DOHH2 (cell line): ENCODE results near the gene KIDINS220.

Experiments used
- CTCF ChIP-seq: fragments of 200-600 bp; sonication (generic); IDR thresholded peaks from one replicate; pipeline ENCODE4 v1.5.1; 2014; ENCODE audit warnings: antibody characterized with exemption, mild to moderate bottlenecking, low read depth, low read length; ENCODE audit not compliant: poor library complexity, severe bottlenecking
- EZH2phosphoT487 ChIP-seq: fragments of 200-600 bp; sonication (generic); IDR thresholded peaks from 2 replicates; pipeline ENCODE4 v1.6.1; 2017; ENCODE audit warnings: borderline replicate concordance, mild to moderate bottlenecking, antibody characterized with exemption, low read length, moderate library complexity, mixed read lengths

DNA sequence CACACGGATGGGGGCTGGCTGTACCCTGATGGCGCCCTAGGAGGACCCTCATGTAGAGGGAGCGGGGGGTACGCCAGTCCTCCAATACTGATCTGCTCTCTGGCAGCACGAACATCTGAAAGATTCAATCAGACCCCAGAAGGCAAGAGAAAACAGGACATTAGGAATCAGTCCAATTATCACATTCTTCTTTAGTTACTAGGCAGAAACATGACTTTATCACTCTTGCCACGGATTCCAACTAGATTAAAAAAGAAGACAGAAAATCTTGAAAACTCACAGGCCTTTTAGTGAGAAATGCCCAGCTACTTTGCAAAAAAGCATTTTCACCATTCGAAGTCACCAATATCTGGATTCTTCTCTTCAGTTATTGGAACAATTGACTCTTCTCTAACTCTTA lies 87.2 kb downstream of the KIDINS220 start:
- TF ChIP-seq CTCF (no peak), EZH2phosphoT487 (no peak)
